GM12878 (cell line): Measurements from ENCODE around the gene MGA.

Source experiments
- CTCF ChIP-seq, 3 experiments: IDR thresholded peaks in 2 of 3; conservative IDR thresholded peaks in 1 of 3; 2 replicates each; pipeline ENCODE4 v1.5.1; 2011; ENCODE audit warnings: low read depth in 3 of 3, low read length in 3 of 3, mild to moderate bottlenecking in 3 of 3, control low read depth in 2 of 3, moderate library complexity in 2 of 3, inconsistent platforms in 1 of 3, mixed read lengths in 1 of 3; ENCODE audit not compliant: control insufficient read depth in 2 of 3, insufficient read depth in 1 of 3; ENCODE audit errors: extremely low read depth in 1 of 3
- EP300 ChIP-seq, 2 experiments: fragments of 150-350 bp in 1 of 2; IDR thresholded peaks; 2 replicates each; pipeline ENCODE4 v1.6.1; 2011 to 2012; ENCODE audit warnings: low read depth in 2 of 2, low read length in 2 of 2, borderline replicate concordance in 1 of 2, improper control_type of control experiment in 1 of 2, inconsistent platforms in 1 of 2; ENCODE audit not compliant: control insufficient read depth in 1 of 2
- ESRRA ChIP-seq: IDR thresholded peaks from 2 replicates; pipeline ENCODE4 v1.6.1; 2012; ENCODE audit warnings: mild to moderate bottlenecking, low read length, improper control_type of control experiment
- MAX ChIP-seq: IDR thresholded peaks from 2 replicates; pipeline ENCODE4 v1.6.1; 2012; ENCODE audit warnings: low read depth, low read length, improper control_type of control experiment
- MYC ChIP-seq: IDR thresholded peaks from 2 replicates; pipeline ENCODE4 v1.6.1; 2011; ENCODE audit warnings: mild to moderate bottlenecking, low read length, moderate library complexity, inconsistent platforms; ENCODE audit not compliant: insufficient read depth, insufficient replicate concordance, insufficient read length, severe bottlenecking
- RFX5 ChIP-seq: IDR thresholded peaks from 2 replicates; pipeline ENCODE4 v1.6.1; 2011; ENCODE audit warnings: low read depth, low read length, improper control_type of control experiment
- TCF12 ChIP-seq: IDR thresholded peaks from 2 replicates; pipeline ENCODE4 v1.6.1; 2011; ENCODE audit warnings: low read depth, mild to moderate bottlenecking, low read length
- WRNIP1 ChIP-seq: IDR thresholded peaks from 2 replicates; pipeline ENCODE4 v1.6.1; 2011; ENCODE audit warnings: low read depth, low read length, improper control_type of control experiment, borderline replicate concordance
- ZNF274 ChIP-seq: IDR thresholded peaks from one replicate; pipeline ENCODE4 v1.8.0; 2011; ENCODE audit not compliant: insufficient read length, insufficient read depth

- TF ChIP-seq WRNIP1, result no peak
- TF ChIP-seq RFX5, result no peak
- no peak for TF ChIP-seq CTCF (IDR thresholded peaks at IDR 0.05 in 2 of 3, conservative IDR thresholded peaks at IDR 0.05 in 1 of 3; ENCODE audit: control insufficient read depth in 2 of 3, extremely low read depth in 1 of 3, insufficient read depth in 1 of 3, low read depth in 3 of 3, low read length in 3 of 3)
- TF ChIP-seq ZNF274, result no peak
- TF ChIP-seq EP300 (IDR thresholded peaks at IDR 0.05; ENCODE audit: borderline replicate concordance in 1 of 2, control insufficient read depth in 1 of 2, low read depth in 2 of 2, low read length in 2 of 2), result no peak
- TF ChIP-seq MAX, result no peak
- TF ChIP-seq MYC, result no peak
- TF ChIP-seq ESRRA, result no peak
- no peak for TF ChIP-seq TCF12
These were observed 74.8 kb downstream of the MGA start for GRCh38 chr15:41735046-41735445.
